Esophagus muscularis mucosa (tissue), 3 donors: ENCODE data around the gene FOXO6.

Experiments
- CTCF ChIP-seq, 3 experiments: fragments of 200-600 bp in 2 of 3; fragments of 450-650 bp in 1 of 3; sonication (generic) in 2 of 3; IDR thresholded peaks; one replicate each; pipeline ENCODE4 v1.5.1; 2017 to 2019; ENCODE audit warnings: antibody characterized with exemption in 3 of 3, mild to moderate bottlenecking in 2 of 3, moderate library complexity in 1 of 3
- POLR2A ChIP-seq: fragments of 450-650 bp; IDR thresholded peaks from one replicate; pipeline ENCODE4 v1.6.1; 2017; ENCODE audit warnings: antibody characterized with exemption, moderate library complexity, mild to moderate bottlenecking, low read depth
- POLR2AphosphoS5 ChIP-seq, 2 donors: sonication (generic); formaldehyde crosslinking; IDR thresholded peaks; one replicate each; pipeline ENCODE4 v1.6.1; 2017; ENCODE audit warnings: antibody characterized with exemption in 2 of 2

- TF ChIP-seq POLR2AphosphoS5 (IDR thresholded peaks at IDR 0.05), result no peak
- no peak for TF ChIP-seq CTCF (IDR thresholded peaks at IDR 0.05)
- TF ChIP-seq POLR2A, result no peak
These were observed 11.2 kb upstream of the FOXO6 start for GRCh38 chr1:41350055-41350378.
